ENCODE measurements around the gene ANKRD13C. TPM values are rescaled to one million over a fixed set of nuclear protein-coding genes. Genes with fewer than 3 reads are reported as not detected.
"Not testable (repeated sequence)": the region's sequence is repeated elsewhere in the genome, so short reads cannot be mapped to it uniquely, and the experiment has no call there.

ANKRD13C gene
- total and polyA plus RNA-seq, 2 donors (not counting 1 experiment from before 2014, with no cell fraction given): 19.4 to 30.2 TPM

DNA sequence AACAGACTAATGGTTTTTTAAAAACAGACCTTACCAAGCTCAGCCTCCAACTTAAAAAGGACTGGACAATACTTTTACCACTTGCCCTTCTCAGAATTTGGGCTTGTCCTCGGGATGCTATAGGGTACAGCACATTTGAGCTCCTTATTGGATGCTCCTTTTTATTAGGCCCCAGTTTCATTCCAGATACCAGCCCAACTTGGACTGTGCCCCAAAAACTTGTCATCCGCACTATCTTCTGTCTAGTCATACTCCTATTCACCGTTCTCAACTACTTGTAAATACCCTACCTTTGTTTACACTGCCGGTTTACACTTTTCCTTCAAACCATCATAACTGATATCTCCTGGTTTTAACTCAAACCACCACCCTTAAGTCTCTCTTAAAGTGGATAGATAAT, 17.9 kb upstream of the ANKRD13C start:
- Histone ChIP-seq H3K4me1 (ENCODE audit: control insufficient read depth, extremely low read depth, insufficient read depth, low read length) (no peaks in the 10 kb centered on the region), H3K4me3 (replicated peaks in 1 of 4; ENCODE audit: control extremely low read depth in 1 of 4, insufficient read depth in 1 of 4, low read depth in 3 of 4, low read length in 4 of 4) (no peak overlapping the region), H3K27ac (ENCODE audit: insufficient read depth, low read length) (no peak overlapping the region), H4K20me1 (ENCODE audit: control insufficient read depth, extremely low read depth, insufficient read depth, low read length) (no peaks in the 10 kb centered on the region), H3K79me2 (ENCODE audit: control insufficient read depth, insufficient read depth, low read length) (no peaks in the 10 kb centered on the region), H3K4me2 (ENCODE audit: extremely low read depth, insufficient read depth, low read length) (no peak overlapping the region), H3K9ac (ENCODE audit: insufficient read depth, low read length) (no peak overlapping the region), H3K36me3 (ENCODE audit: control insufficient read depth, insufficient read depth, low read length) (no peaks in the 10 kb centered on the region), H2AFZ (ENCODE audit: low read length) (no peak overlapping the region), H3K27me3 (ENCODE audit: control insufficient read depth, insufficient read depth, low read length) (no peaks in the 10 kb centered on the region), H3K9me3 (ENCODE audit: control insufficient read depth, insufficient read depth, low read depth, low read length) (no peaks in the 10 kb centered on the region)
- TF ChIP-seq EZH2 (IDR thresholded peaks at IDR 0.05; ENCODE audit: low read length, missing control alignments): no peak
- TF ChIP-seq, protein P1, sequence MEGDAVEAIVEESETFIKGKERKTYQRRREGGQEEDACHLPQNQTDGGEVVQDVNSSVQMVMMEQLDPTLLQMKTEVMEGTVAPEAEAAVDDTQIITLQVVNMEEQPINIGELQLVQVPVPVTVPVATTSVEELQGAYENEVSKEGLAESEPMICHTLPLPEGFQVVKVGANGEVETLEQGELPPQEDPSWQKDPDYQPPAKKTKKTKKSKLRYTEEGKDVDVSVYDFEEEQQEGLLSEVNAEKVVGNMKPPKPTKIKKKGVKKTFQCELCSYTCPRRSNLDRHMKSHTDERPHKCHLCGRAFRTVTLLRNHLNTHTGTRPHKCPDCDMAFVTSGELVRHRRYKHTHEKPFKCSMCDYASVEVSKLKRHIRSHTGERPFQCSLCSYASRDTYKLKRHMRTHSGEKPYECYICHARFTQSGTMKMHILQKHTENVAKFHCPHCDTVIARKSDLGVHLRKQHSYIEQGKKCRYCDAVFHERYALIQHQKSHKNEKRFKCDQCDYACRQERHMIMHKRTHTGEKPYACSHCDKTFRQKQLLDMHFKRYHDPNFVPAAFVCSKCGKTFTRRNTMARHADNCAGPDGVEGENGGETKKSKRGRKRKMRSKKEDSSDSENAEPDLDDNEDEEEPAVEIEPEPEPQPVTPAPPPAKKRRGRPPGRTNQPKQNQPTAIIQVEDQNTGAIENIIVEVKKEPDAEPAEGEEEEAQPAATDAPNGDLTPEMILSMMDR (conservative IDR thresholded peaks at IDR 0.05 in 1 of 2, IDR thresholded peaks at IDR 0.05 in 1 of 2; ENCODE audit: low read depth in 1 of 2, low read length in 2 of 2): no peak
- DNase-seq (ENCODE audit: low read depth in 2 of 2): no peak

- peak in 1 of 2 donors; percentile 36 for DNase-seq (ENCODE audit: low read depth in 2 of 2)
- H3K4me2 ChIP-seq (ENCODE audit: extremely low read depth, insufficient read depth, low read length); H4K20me1 ChIP-seq (ENCODE audit: control insufficient read depth, extremely low read depth, insufficient read depth, low read length); H2AFZ ChIP-seq (ENCODE audit: low read length); H3K9me3 ChIP-seq (ENCODE audit: control insufficient read depth, insufficient read depth, low read depth, low read length); H3K27ac ChIP-seq (ENCODE audit: insufficient read depth, low read length); H3K36me3 ChIP-seq (ENCODE audit: control insufficient read depth, insufficient read depth, low read length); H3K9ac ChIP-seq (ENCODE audit: insufficient read depth, low read length); H3K79me2 ChIP-seq (ENCODE audit: control insufficient read depth, insufficient read depth, low read length); H3K27me3 ChIP-seq (ENCODE audit: control insufficient read depth, insufficient read depth, low read length); H3K4me3 ChIP-seq (replicated peaks in 1 of 4; ENCODE audit: control extremely low read depth in 1 of 4, insufficient read depth in 1 of 4, low read depth in 3 of 4, low read length in 4 of 4); H3K4me1 ChIP-seq (ENCODE audit: control insufficient read depth, extremely low read depth, insufficient read depth, low read length): not testable (repeated sequence)
Measured at GRCh38 chr1:70371586-70371985, 17.1 kb upstream of the ANKRD13C start.

DNA sequence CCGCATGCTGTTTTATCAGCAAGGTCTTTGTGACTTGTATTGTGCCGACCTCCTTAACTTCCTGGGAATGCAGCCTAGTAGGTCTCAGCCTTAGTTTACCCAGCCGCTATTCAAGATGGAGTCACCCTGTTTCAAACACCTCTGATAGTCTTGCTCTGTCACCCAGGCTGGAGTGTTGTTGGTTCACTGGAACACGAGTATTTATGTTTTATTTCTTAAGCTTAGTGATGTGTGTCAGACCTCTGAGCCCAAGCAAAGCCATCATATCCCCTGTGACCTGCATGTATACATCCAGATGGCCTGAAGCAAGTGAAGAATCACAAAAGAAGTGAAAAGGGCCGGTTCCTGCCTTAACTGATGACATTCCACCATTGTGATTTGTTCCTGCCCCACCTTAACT, 12.9 kb upstream of the ANKRD13C start:
- H3K4me3 ChIP-seq (replicated peaks in 1 of 4; ENCODE audit: control extremely low read depth in 1 of 4, insufficient read depth in 1 of 4, low read depth in 3 of 4, low read length in 4 of 4); H3K4me1 ChIP-seq (ENCODE audit: control insufficient read depth, extremely low read depth, insufficient read depth, low read length); H3K27me3 ChIP-seq (ENCODE audit: control insufficient read depth, insufficient read depth, low read length); H4K20me1 ChIP-seq (ENCODE audit: control insufficient read depth, extremely low read depth, insufficient read depth, low read length); H3K9me3 ChIP-seq (ENCODE audit: control insufficient read depth, insufficient read depth, low read depth, low read length); H3K9ac ChIP-seq (ENCODE audit: insufficient read depth, low read length); H3K27ac ChIP-seq (ENCODE audit: insufficient read depth, low read length); H2AFZ ChIP-seq (ENCODE audit: low read length); H3K36me3 ChIP-seq (ENCODE audit: control insufficient read depth, insufficient read depth, low read length); H3K79me2 ChIP-seq (ENCODE audit: control insufficient read depth, insufficient read depth, low read length); H3K4me2 ChIP-seq (ENCODE audit: extremely low read depth, insufficient read depth, low read length); DNase-seq (ENCODE audit: low read depth in 2 of 2): not testable (repeated sequence)

- H3K9me3 ChIP-seq (ENCODE audit: control insufficient read depth, insufficient read depth, low read depth, low read length); H3K79me2 ChIP-seq (ENCODE audit: control insufficient read depth, insufficient read depth, low read length); H3K4me2 ChIP-seq (ENCODE audit: extremely low read depth, insufficient read depth, low read length); H3K9ac ChIP-seq (ENCODE audit: insufficient read depth, low read length); H2AFZ ChIP-seq (ENCODE audit: low read length); H3K4me1 ChIP-seq (ENCODE audit: control insufficient read depth, extremely low read depth, insufficient read depth, low read length); H3K4me3 ChIP-seq (replicated peaks in 1 of 4; ENCODE audit: control extremely low read depth in 1 of 4, insufficient read depth in 1 of 4, low read depth in 3 of 4, low read length in 4 of 4); H4K20me1 ChIP-seq (ENCODE audit: control insufficient read depth, extremely low read depth, insufficient read depth, low read length); H3K27ac ChIP-seq (ENCODE audit: insufficient read depth, low read length); H3K36me3 ChIP-seq (ENCODE audit: control insufficient read depth, insufficient read depth, low read length); DNase-seq (ENCODE audit: low read depth in 2 of 2); H3K27me3 ChIP-seq (ENCODE audit: control insufficient read depth, insufficient read depth, low read length): not testable (repeated sequence)
Measured at GRCh38 chr1:70366997-70367396, 12.5 kb upstream of the ANKRD13C start.

DNA sequence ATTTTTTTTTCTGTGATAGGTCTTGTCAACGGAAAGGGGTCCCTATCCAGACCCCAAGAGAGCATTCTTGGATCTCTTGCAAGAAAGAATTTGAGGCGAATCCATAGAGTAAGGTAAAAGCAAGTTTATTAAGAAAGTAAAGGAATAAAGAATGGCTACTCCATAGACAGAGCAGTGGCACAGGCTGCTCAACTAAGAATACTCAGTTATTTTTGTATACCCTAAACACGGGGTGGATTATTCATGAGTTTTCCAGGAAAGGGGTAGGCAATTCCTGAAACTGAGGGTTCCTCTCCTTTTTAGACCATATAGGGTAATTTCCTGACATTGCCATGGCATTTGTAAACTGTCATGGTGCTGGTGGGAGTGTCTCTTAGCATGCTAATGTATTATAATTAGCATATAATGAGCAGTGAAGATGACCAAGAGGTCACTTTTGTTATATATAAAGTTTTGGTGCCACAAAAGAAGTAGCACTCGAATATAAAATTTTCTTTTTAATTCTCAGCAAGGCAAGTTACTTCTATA, 12.0 kb upstream of the ANKRD13C start:
- not testable (repeated sequence) for DNase-seq (ENCODE audit: low read depth in 2 of 2); H3K27me3 ChIP-seq (ENCODE audit: control insufficient read depth, insufficient read depth, low read length); H3K4me2 ChIP-seq (ENCODE audit: extremely low read depth, insufficient read depth, low read length); H3K9me3 ChIP-seq (ENCODE audit: control insufficient read depth, insufficient read depth, low read depth, low read length); H3K36me3 ChIP-seq (ENCODE audit: control insufficient read depth, insufficient read depth, low read length); H3K4me3 ChIP-seq (replicated peaks in 1 of 4; ENCODE audit: control extremely low read depth in 1 of 4, insufficient read depth in 1 of 4, low read depth in 3 of 4, low read length in 4 of 4); H4K20me1 ChIP-seq (ENCODE audit: control insufficient read depth, extremely low read depth, insufficient read depth, low read length); H3K79me2 ChIP-seq (ENCODE audit: control insufficient read depth, insufficient read depth, low read length); H3K27ac ChIP-seq (ENCODE audit: insufficient read depth, low read length); H2AFZ ChIP-seq (ENCODE audit: low read length); H3K9ac ChIP-seq (ENCODE audit: insufficient read depth, low read length); H3K4me1 ChIP-seq (ENCODE audit: control insufficient read depth, extremely low read depth, insufficient read depth, low read length)

Data from fibroblast of lung (primary cell).